ENCODE data around the gene GPR39. TPM values are rescaled to one million over a fixed set of nuclear protein-coding genes. Genes with fewer than 3 reads are reported as not detected.
A peak's percentile ranks its signal among the peaks of the same experiment; 100 is the strongest.

GPR39 gene
- total and polyA plus RNA-seq, 12 donors = 0.04 TPM; not detected in 11

- peaks cover 0 to 11% (median 0%) of the 10 kb centered on the region in 11 donors for H3K9me3 ChIP-seq
- ATAC-seq (peak in 6 of 8 donors; percentile 20 to 81 (median 72)), DNase-seq (peak; percentile 13 to 27)
- H3K4me1 ChIP-seq = peaks cover 0 to 12% (median 6%) of the 10 kb centered on the region in 9 donors
- 4 to 6% methylated on average over 6 of the region's 6 CpGs for WGBS, 2 donors
- no peak overlapping the region for H3K4me3 ChIP-seq
- intact Hi-C loops (cut with DNase I) = no loop called here
- H3K36me3 ChIP-seq = no peaks in the 10 kb centered on the region
- TF ChIP-seq, protein P1, sequence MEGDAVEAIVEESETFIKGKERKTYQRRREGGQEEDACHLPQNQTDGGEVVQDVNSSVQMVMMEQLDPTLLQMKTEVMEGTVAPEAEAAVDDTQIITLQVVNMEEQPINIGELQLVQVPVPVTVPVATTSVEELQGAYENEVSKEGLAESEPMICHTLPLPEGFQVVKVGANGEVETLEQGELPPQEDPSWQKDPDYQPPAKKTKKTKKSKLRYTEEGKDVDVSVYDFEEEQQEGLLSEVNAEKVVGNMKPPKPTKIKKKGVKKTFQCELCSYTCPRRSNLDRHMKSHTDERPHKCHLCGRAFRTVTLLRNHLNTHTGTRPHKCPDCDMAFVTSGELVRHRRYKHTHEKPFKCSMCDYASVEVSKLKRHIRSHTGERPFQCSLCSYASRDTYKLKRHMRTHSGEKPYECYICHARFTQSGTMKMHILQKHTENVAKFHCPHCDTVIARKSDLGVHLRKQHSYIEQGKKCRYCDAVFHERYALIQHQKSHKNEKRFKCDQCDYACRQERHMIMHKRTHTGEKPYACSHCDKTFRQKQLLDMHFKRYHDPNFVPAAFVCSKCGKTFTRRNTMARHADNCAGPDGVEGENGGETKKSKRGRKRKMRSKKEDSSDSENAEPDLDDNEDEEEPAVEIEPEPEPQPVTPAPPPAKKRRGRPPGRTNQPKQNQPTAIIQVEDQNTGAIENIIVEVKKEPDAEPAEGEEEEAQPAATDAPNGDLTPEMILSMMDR (IDR thresholded peaks at IDR 0.05) = no peak
- no peaks in the 10 kb centered on the region for H3K27me3 ChIP-seq
- H3K27ac ChIP-seq = no peak overlapping the region
Observed at GRCh38 chr2:132448331-132448730, 31.7 kb downstream of the GPR39 start.

DNA sequence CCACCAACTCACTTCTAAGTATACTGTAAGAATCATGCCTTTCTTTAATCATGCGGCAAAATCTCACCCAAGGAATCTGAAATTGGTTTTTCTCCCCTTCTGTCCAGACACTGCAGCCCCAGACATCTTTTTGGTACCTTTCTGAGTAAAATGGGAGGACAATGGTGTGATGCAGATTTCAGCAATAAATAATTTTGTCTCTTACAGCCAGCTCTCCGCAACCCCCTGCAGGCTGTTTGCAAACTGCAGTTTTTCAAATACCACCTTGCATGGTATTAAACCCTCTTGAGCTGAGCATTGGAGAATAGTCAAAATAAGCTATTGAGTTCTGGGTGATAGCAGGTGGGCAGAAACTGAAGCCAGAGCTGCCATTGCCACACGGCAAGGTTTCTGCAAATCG, 32.2 kb downstream of the GPR39 start:
- intact Hi-C loops (cut with DNase I) = no loop called here
- H3K4me3 ChIP-seq = no peak overlapping the region
- H3K9me3 ChIP-seq = peaks cover 0 to 15% (median 0%) of the 10 kb centered on the region in 11 donors
- 72 to 74% methylated on average over 4 of the region's 4 CpGs for WGBS, 2 donors
- no peak overlapping the region for H3K27ac ChIP-seq
- H3K27me3 ChIP-seq = no peaks in the 10 kb centered on the region
- peaks cover 0 to 12% (median 6%) of the 10 kb centered on the region in 9 donors for H3K4me1 ChIP-seq
- H3K36me3 ChIP-seq = no peaks in the 10 kb centered on the region
- DNase-seq (no peak), ATAC-seq (peak in 3 of 8 donors; percentile 36 to 53 (median 44))
- TF ChIP-seq, protein P1 (IDR thresholded peaks at IDR 0.05) = peak in 7 of 9 donors; percentile 39 to 57 (median 44)

DNA sequence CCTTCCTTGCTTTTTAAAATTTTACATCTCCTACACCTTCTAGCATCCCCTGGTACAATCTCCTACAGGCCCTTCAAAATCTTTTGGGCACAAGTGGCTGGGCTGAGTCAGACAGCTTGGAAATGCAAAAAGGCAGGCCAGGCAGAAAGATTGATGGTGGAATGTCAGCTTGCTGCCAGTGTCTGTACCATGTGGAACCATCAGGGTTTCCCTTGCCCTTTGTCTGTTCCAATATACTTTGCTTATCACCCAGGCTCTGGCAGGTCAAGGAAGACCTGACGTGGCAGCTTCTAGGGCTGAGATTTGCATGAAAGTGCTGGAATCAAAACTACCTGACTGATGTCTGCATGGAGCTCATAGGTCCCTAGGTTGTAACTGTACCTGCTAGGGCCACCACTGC, 33.3 kb downstream of the GPR39 start:
- H3K4me1 ChIP-seq = peaks cover 0 to 12% (median 6%) of the 10 kb centered on the region in 9 donors
- TF ChIP-seq, protein P1 (IDR thresholded peaks at IDR 0.05) = no peak
- no peaks in the 10 kb centered on the region for H3K36me3 ChIP-seq
- no peaks in the 10 kb centered on the region for H3K27me3 ChIP-seq
- intact Hi-C loops (cut with DNase I) = no loop called here
- no peak overlapping the region for H3K4me3 ChIP-seq
- 35 to 52% methylated on average over 1 of the region's 1 CpG for WGBS, 2 donors
- no peak for DNase-seq
- peak in 2 of 8 donors; percentile 81 to 88 for ATAC-seq
- H3K27ac ChIP-seq = no peak overlapping the region
- peaks cover 0 to 23% (median 0%) of the 10 kb centered on the region in 11 donors for H3K9me3 ChIP-seq

DNA sequence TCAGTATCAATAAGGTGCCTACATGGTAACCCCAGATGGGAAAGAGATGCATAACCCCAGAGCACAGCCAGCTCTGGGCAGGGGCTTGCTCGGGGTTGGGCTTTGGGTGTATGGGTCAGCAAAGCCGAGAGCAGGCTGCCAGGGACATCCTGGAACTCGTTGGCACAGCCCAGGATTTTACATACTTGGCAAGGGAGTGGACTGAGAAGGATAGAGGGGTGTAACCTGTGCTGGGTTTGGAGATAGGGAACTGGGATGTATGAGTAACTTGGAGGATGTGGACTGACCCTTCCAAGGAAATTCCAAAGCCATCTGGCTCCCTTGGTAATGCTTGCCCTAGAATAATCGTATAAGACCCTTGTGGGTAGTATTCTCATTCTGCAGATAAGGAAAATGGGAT, 44.2 kb downstream of the GPR39 start:
- WGBS, 2 donors = 49 to 50% methylated on average over 4 of the region's 4 CpGs
- DNase-seq (no peak), ATAC-seq (no peak)
- Histone ChIP-seq H3K27ac (no peak overlapping the region), H3K36me3 (no peaks in the 10 kb centered on the region), H3K4me1 (no peaks in the 10 kb centered on the region), H3K27me3 (peaks cover 0 to 11% (median 4%) of the 10 kb centered on the region in 7 donors), H3K4me3 (no peak overlapping the region), H3K9me3 (peaks cover 0 to 36% (median 4%) of the 10 kb centered on the region in 11 donors)
- TF ChIP-seq, protein P1 (IDR thresholded peaks at IDR 0.05) = no peak
- intact Hi-C loops (cut with DNase I) = no loop called here

All from heart right ventricle (tissue), 16 donors.